ENCODE data around the gene SHKBP1. TPM values are rescaled to one million over a fixed set of nuclear protein-coding genes. Genes with fewer than 3 reads are reported as not detected.

SHKBP1 gene
- total RNA-seq, 5 donors from 2014 or later (not counting 1 experiment from before 2014, with no cell fraction given): 117 to 153 (median 142) TPM

Other genes with a start within 250 kb of the SHKBP1 start
- gene C19orf47, start 228.5 kb upstream of the SHKBP1 start, total RNA-seq: 10 to 100 TPM; 12.4 to 14.8 (median 14.5) TPM
- gene PLD3, start 228.2 kb upstream of the SHKBP1 start, total RNA-seq: 100 to 1,000 TPM in 3 of 5 donors, 10 to 100 TPM in 2; 71.0 to 120 (median 118) TPM
- gene HIPK4, start 186.7 kb upstream of the SHKBP1 start, total RNA-seq: under 1 TPM in 4 of 5 donors, not detected in 1; 0.16 to 0.20 (median 0.18) TPM
- gene PRX, start 163.5 kb upstream of the SHKBP1 start, total RNA-seq: 1 to 10 TPM; 2.0 to 4.4 (median 2.8) TPM
- gene SERTAD1, start 150.9 kb upstream of the SHKBP1 start, total RNA-seq: 10 to 100 TPM; 10.9 to 25.4 (median 13.3) TPM
- gene SERTAD3, start 132.5 kb upstream of the SHKBP1 start, total RNA-seq: 10 to 100 TPM; 17.4 to 26.7 (median 24.7) TPM
- 10 to 100 TPM in 3 of 5 donors, 1 to 10 TPM in 2; 6.8 to 20.3 (median 16.4) TPM for gene BLVRB, start 111.1 kb upstream of the SHKBP1 start, total RNA-seq
- gene SPTBN4, start 109.9 kb upstream of the SHKBP1 start, total RNA-seq: 1 to 10 TPM in 1 of 5 donors, under 1 TPM in 4; 0.37 to 1.2 (median 0.66) TPM
- 100 to 1,000 TPM in 4 of 5 donors, 10 to 100 TPM in 1; 90.9 to 215 (median 160) TPM for gene LTBP4, start 24.5 kb downstream of the SHKBP1 start, total RNA-seq
- gene NUMBL, start 113.8 kb downstream of the SHKBP1 start, total RNA-seq: 10 to 100 TPM in 3 of 5 donors, 1 to 10 TPM in 2; 7.1 to 19.0 (median 13.1) TPM
- gene COQ8B, start 140.0 kb downstream of the SHKBP1 start, total RNA-seq: 10 to 100 TPM; 30.8 to 60.1 (median 53.9) TPM
- gene ITPKC, start 140.2 kb downstream of the SHKBP1 start, total RNA-seq: 10 to 100 TPM in 1 of 5 donors, 1 to 10 TPM in 4; 5.9 to 11.8 (median 9.3) TPM
- 1 to 10 TPM; 4.7 to 8.3 (median 6.8) TPM for gene ACTMAP, start 173.6 kb downstream of the SHKBP1 start, total RNA-seq
- gene SNRPA, start 174.3 kb downstream of the SHKBP1 start, total RNA-seq: 100 to 1,000 TPM in 1 of 5 donors, 10 to 100 TPM in 4; 65.2 to 101 (median 79.1) TPM
- gene MIA, start 198.6 kb downstream of the SHKBP1 start, total RNA-seq: 1 to 10 TPM in 4 of 5 donors, not detected in 1; 1.5 to 5.2 (median 4.1) TPM
- gene RAB4B, start 201.4 kb downstream of the SHKBP1 start, total RNA-seq: 10 to 100 TPM; 42.4 to 77.9 (median 63.2) TPM
- gene EGLN2, start 222.3 kb downstream of the SHKBP1 start, total RNA-seq: 100 to 1,000 TPM; 150 to 234 (median 224) TPM

All from T-cell (primary cell).